Breast epithelium (tissue), 3 donors: ENCODE data around the gene BORCS5.
"Not testable (repeated sequence)": the region's sequence is repeated elsewhere in the genome, so short reads cannot be mapped to it uniquely, and the experiment has no call there.

ENCODE experiments used
- CTCF ChIP-seq, 3 donors: fragments of 450-650 bp; IDR thresholded peaks; one replicate each; pipeline ENCODE4 v1.5.1; 2016 to 2017; ENCODE audit warnings: antibody characterized with exemption in 3 of 3, mild to moderate bottlenecking in 3 of 3, moderate library complexity in 3 of 3
- POLR2AphosphoS5 ChIP-seq, 3 donors: sonication (generic); formaldehyde crosslinking; IDR thresholded peaks; one replicate each; pipeline ENCODE4 v1.6.1; 2017; ENCODE audit warnings: antibody characterized with exemption in 3 of 3

- not testable (repeated sequence) for TF ChIP-seq CTCF, POLR2AphosphoS5 (IDR thresholded peaks at IDR 0.05)
Measured at GRCh38 chr12:12409337-12409736, 52.5 kb downstream of the BORCS5 start.
